NCI-H1694 treated with DMSO at 0.1 percent for 48 hours (cell line): Measurements from ENCODE around the gene NELFE.
"Not testable (repeated sequence)": the region's sequence is repeated elsewhere in the genome, so short reads cannot be mapped to it uniquely, and the experiment has no call there.

Experiments
- DNase-seq: peaks from one replicate; lab custom pipeline; 2025; lab: John Stamatoyannopoulos, UW

NELFE gene

DNA sequence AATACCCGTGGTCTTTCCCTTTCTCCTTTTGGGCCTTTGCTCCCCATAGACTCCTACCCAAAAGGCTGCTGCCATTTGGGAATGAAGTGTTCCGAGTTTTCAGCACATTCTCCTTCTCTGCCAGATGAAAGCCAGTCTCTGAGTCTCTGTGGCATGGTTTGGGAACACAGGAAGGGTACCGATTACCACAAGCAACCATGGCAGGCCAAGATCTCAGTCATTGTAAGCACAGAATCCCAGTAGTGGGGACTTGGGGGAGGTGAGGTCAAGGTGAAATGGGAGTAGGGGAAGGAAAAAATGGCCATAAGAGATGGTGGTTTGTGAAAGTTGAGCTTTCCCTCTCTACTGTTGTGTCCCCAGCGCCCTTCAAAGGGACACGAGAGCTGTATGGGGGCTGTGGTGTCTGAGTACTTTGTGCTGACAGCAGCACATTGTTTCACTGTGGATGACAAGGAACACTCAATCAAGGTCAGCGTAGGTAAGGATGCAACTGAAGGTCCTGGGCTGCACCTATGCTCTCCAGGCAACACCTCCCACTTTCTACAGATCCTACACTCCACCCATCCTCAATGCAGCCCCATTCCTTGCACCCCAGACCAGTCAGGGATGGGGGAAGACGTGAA is 8.7 kb downstream of the NELFE start:
- DNase-seq: no peak

DNA sequence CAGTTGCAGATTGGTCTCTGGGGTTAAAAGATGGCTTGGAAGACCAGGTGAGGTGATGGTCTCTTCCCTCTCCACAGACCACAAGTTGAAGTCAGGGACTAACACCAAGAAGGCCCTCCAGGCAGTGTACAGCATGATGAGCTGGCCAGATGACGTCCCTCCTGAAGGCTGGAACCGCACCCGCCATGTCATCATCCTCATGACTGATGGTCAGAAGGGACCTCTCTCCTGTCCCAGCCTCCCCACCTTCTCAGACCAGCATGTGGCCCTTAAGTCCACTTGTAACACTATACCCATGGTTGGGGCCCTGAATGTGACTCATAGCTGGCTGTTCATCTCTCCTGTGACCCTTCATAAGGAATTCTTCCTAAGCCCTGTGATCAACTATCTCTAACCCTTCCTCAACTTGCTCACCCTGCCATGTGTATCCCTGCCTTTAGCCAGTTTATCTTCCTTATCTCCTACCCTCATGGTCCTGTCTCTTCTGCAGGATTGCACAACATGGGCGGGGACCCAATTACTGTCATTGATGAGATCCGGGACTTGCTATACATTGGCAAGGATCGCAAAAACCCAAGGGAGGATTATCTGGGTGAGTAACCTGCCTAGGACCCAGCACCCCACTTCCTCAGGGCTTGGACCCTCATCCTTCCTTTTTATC is 9.9 kb downstream of the NELFE start:
- DNase-seq: no peak

DNA sequence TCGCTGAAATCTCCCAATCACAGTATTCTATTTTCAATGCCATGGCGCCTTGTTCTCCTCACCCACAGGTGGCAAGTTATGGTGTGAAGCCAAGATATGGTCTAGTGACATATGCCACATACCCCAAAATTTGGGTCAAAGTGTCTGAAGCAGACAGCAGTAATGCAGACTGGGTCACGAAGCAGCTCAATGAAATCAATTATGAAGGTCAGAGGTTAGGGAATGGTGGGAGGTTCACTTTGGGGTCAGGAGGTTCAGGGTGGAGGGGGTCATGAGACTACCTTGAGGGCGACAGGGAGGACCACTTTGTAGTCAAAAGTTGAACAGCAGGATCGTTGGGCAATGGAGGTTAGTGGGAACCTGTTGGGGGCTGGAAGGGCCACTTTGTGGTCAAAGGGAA is 10.5 kb downstream of the NELFE start:
- no peak for DNase-seq

DNA sequence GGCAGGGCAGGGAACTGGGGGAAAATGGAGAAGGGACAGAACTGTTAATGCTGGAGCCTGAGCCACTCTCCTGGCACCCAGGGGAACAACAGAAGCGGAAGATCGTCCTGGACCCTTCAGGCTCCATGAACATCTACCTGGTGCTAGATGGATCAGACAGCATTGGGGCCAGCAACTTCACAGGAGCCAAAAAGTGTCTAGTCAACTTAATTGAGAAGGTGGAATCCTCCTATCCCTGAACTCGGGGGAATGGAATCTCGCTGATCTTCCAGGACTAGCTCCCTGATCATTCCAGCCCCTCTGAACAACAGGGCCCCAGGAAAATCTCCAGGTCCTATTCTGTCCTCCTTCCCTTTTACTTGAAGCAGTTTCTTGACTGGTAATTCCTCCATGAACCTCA is 10.9 kb downstream of the NELFE start:
- no peak for DNase-seq

DNA sequence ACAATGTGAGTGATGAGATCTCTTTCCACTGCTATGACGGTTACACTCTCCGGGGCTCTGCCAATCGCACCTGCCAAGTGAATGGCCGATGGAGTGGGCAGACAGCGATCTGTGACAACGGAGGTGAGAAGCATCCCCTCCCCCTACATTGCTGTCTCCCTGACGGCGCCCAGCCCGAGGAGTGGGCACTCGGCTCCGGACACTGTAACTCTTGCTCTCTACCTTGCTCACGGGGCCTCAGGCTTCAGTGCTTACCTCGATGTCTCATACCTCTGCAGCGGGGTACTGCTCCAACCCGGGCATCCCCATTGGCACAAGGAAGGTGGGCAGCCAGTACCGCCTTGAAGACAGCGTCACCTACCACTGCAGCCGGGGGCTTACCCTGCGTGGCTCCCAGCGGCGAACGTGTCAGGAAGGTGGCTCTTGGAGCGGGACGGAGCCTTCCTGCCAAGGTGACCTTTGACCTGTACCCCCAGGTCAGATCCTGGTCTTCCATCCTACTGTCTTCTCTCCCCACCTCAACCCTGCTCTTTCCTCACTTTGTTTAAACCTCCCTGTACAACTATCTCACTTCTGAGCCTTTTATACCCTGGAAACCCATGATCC is 11.6 kb downstream of the NELFE start:
- DNase-seq: no peak

DNA sequence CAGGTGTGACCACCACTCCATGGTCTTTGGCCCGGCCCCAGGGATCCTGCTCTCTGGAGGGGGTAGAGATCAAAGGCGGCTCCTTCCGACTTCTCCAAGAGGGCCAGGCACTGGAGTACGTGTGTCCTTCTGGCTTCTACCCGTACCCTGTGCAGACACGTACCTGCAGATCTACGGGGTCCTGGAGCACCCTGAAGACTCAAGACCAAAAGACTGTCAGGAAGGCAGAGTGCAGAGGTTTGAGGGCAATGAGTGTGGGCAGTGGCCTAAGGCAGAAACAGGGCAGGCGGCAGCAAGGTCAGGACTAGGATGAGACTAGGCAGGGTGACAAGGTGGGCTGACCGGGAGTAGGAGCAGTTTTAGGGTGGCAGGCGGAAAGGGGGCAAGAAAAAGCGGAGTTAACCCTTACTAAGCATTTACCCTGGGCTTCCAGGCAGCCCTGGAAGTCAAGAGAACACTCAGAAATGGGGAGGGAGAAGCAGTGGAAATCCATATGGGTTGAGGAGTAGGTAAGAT is 12.3 kb downstream of the NELFE start:
- DNase-seq: no peak

DNA sequence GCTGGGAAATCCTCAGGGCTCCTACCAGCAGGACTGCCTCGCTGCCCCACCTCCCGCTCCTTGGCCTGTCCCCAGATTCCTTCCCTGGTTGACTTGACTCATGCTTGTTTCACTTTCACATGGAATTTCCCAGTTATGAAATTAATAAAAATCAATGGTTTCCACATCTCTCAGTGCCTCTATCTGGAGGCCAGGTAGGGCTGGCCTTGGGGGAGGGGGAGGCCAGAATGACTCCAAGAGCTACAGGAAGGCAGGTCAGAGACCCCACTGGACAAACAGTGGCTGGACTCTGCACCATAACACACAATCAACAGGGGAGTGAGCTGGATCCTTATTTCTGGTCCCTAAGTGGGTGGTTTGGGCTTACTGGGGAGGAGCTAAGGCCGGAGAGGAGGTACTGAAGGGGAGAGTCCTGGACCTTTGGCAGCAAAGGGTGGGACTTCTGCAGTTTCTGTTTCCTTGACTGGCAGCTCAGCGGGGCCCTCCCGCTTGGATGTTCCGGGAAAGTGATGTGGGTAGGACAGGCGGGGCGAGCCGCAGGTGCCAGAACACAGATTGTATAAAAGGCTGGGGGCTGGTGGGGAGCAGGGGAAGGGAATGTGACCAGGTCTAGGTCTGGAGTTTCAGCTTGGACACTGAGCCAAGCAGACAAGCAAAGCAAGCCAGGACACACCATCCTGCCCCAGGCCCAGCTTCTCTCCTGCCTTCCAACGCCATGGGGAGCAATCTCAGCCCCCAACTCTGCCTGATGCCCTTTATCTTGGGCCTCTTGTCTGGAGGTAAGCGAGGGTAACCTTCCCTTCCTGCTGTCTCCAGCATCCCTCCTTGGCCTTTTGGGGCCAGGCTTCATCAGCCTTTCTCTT is 13.0 kb downstream of the NELFE start, which contains the start of gene CFB:
Gene CFB (plus strand): TSS at position 589 of the 863 bp plus-strand sequence. CDS start 127 bp downstream, at position 716.
- DNase-seq: no peak

DNA sequence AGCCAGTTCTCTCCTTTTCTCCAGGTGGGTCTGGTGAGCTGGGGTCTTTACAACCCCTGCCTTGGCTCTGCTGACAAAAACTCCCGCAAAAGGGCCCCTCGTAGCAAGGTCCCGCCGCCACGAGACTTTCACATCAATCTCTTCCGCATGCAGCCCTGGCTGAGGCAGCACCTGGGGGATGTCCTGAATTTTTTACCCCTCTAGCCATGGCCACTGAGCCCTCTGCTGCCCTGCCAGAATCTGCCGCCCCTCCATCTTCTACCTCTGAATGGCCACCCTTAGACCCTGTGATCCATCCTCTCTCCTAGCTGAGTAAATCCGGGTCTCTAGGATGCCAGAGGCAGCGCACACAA is 13.6 kb downstream of the NELFE start:
- DNase-seq: no peak

DNA sequence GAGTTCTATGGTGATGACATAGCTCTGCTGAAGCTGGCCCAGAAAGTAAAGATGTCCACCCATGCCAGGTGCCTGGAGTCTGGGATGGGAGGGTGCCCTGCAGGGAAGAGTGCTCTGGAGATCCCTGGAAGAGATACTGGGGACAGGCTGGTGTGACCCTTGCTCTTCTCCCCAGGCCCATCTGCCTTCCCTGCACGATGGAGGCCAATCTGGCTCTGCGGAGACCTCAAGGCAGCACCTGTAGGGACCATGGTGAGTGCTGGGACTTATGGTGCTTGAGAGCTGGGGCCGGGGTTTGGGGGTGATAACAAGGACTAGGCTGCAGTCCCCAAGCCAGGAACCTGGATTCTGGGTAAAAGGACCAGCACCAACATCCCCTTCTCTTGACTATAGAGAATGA is 15.0 kb downstream of the NELFE start:
- no peak for DNase-seq

DNA sequence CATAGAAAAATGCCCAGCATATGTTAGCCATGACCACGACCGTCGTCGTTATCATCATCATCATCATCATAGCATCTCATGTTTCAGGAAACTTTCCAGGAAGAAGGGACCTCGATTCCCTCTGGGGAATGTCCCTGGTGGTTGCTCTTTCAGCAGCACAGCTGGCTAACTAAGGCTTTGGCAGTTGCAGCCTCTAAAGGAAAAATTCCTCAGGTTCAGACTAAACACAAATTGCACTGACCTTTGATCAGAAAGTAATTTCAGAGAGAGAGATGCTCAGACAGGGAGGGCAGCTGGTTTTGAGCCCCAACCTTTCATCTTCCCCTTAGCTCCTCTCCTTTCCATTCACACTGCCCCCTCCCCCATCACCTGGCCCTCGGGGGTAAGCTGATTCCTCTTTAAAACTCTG is 18.5 kb downstream of the NELFE start:
- no peak for DNase-seq

DNA sequence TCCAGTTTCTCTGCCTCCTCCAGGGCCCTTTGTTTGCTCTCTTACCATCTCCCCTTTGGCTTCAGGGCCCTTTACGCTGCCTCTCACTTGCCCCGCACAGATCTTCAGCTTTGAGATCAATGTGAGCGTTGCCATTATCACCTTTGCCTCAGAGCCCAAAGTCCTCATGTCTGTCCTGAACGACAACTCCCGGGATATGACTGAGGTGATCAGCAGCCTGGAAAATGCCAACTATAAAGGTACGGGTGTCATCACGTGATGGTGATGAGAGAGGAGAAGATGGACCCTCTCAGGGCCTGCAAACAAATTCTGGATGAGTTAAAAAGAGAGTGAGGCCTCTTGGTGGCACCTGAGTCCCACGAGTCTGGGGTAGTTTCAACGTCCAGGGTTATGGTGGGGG is 22.9 kb downstream of the NELFE start:
- no peak for DNase-seq

DNA sequence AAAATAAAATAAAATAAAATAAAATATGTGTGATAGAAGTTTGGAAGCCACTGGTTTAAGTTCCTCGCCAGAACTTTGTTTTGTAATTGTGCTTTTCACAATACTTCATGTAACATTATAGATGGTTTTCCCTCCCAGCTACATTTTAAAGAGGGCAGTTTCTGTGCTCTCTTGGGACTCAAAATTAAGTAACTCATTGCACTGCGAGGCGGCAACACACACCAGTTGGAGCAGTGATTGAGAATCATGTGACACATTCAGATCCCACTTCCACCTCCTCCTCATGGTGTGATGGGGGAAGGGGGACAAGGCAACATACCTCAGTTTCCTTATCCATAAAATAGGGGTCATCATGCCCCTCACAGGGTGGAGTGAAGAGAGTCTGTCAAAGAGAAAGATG is 23.8 kb downstream of the NELFE start:
- DNase-seq: no peak

DNA sequence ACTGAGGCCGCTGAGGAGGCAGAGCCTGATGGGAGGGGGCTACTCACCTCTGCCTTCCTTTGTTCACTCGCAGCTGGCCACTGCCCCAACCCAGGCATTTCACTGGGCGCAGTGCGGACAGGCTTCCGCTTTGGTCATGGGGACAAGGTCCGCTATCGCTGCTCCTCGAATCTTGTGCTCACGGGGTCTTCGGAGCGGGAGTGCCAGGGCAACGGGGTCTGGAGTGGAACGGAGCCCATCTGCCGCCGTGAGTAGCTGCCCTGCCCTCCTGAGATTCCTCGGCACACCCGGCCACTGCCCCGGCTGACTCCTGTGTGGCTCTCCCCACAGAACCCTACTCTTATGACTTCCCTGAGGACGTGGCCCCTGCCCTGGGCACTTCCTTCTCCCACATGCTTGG is 25.2 kb downstream of the NELFE start:
- no peak for DNase-seq

DNA sequence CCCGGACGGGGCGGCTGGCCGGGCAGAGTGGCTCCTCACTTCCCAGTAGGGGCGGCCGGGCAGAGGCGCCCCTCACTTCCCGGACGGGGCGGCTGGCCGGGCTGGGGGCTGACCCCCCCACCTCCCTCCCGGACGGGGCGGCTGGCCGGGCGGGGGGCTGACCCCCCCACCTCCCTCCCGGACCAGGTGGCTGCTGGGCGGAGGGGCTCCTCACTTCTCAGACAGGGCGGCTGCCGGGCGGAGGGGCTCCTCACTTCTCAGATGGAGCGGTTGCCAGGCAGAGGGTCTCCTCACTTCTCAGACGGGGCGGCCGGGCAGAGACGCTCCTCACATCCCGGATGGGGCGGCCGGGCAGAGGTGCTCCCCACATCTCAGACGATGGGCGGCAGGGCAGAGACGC is 26.6 kb downstream of the NELFE start:
- not testable (repeated sequence) for DNase-seq

DNA sequence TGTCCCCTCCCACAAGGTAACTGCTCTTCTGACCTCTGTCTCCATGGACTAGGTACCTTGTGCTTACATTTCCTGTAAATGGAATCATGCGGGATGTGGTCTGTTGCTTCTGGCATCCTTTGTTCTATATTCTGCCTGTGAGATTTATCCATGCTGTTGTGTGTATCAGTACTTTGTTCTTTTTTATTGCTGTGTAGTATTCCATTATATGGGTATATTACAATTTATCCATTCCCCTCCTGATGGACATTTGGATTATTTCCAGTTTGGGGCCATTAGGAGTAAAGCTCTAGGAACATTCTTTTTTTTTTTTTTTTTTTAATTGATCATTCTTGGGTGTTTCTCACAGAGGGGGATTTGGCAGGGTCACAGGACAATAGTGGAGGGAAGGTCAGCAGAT is 27.8 kb downstream of the NELFE start:
- no peak for DNase-seq

DNA sequence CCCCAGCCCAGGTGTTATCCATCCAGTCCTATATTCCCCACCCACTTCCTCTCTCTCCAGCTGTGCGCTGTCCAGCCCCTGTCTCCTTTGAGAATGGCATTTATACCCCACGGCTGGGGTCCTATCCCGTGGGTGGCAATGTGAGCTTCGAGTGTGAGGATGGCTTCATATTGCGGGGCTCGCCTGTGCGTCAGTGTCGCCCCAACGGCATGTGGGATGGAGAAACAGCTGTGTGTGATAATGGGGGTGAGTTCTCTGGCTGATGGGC is 30.2 kb downstream of the NELFE start:
- no peak for DNase-seq

DNA sequence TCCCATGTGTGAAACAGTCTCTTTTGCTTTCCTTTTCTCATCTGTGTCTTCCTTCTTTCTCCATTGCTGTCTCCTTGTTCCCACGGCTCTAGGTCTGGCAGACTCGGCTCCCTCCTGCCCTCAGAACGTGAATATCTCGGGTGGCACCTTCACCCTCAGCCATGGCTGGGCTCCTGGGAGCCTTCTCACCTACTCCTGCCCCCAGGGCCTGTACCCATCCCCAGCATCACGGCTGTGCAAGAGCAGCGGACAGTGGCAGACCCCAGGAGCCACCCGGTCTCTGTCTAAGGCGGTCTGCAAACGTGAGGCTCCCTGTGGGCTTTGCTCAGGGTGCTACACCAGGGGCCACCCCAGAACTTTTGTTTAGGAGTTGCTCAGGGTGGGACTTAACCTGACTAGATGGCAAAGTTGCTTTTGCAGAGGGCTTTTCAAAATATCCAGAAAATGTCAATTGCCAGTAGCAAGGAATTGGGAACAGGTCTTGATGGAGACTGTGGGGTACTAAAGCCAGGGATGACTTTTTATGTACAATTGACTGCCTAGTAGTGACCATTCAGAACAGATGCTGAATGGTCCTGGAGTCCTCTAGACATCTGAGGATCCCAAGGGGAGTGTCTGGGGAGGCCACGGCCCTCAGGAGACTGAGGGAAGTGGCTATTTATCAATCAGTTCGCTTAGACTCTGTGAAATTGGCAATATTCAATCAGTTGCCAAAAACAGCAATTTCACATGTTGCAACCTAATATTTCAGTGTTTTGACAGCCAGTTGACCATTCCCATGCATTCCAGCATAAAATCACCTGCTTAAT is 30.7 kb downstream of the NELFE start:
- DNase-seq: no peak

DNA sequence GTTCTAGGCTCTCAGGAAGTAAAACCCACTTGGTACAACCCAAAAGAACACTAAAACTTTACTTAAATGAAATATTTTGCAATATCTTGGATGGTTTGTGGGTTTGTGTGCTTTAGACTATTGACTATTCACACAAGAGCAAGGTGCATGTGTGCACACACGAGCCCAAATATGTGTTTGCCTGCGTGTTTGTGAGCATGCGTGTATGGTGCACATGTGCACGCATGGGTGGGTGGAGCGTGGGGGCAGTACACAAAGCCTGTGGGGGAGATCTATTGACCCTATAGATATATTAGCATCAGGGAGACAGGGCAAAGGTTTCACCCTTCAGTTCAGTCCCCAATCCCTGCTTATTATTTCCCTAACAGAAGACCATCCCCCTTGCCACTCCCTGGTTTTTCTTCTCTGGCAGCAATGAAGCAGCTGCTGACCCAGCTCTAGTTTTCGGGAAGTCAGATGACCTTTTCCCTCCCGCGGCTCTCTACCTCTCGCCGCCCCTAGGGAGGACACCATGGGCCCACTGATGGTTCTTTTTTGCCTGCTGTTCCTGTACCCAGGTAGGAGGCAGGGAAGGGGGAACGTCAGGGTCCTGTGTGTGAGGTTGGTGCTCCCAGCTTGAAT is 31.4 kb downstream of the NELFE start, which contains the start of gene C2:
Gene C2 (plus strand): TSS at position 476 of the 621 bp plus-strand sequence. CDS start 36 bp downstream, at position 512.
- no peak for DNase-seq

DNA sequence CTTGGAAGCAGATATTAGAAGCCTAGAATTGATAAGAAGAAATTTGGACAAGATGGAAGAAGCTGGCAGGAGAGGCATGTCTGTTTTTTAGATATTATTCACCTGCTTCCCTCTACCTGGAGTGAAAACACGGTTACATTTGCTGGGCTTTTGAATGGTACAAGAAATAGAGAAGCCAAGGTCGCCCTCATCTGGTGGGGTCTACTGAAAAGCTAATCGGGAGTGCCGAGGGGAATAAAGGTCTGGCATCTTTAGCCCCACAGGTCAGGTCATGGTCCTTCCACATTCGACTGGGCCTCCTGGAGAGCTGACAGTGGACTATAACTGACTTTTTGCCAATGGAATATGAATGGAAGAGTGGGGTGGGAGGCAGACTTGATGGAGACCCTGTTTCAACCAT is 35.8 kb downstream of the NELFE start:
- DNase-seq: no peak

DNA sequence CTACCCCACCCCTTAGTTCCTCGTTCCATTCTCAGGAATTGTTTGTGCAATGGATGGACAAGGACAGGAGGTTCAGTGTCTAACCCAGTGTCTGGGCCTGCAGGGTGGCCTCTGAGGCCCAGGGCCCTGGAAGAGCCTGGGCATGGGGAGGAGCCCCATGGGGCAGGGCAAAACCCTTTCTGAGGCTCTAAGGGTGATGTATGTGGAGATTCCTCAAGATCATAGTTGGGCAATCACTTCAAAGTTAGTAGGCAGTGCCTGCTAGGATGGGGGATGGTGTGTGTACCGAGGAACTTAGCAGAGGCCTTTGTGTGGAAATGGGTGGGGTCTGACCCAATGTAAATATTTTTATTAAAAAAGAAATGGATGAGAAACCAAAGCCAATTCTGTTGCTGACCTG is 38.0 kb downstream of the NELFE start:
- no peak for DNase-seq

DNA sequence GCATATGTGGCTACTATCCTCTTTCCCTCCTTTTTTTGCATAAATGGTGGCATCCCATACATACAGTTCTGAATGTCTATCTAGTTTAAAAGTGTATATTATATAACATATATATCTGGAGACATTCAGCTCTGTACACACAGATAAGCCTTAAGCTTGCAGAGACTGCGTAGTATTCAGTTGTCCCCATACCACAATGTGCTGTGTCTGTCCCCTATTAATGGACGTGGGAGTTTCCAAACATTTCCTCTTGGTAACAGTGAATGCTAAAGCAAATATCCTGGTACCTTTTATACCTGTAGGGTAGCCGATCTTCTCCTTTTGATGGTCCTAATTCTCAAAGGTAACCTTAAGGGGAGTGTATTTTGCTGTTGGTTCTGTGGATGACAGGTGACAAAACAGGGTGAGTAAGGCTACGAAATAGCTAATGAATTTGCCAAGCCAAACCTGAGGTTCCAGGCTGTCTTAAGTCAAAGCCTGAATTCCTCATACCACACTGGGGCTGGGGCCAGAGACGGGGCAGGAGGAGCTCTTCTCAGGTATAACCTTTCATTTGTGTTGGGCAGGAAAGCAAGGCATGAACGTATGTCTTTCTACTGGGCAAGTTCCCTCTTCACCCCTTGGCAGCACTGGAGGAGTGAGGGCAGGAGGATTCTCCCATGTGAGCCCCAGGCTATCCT is 39.0 kb downstream of the NELFE start:
- no peak for DNase-seq
